DMS114 treated with DMSO at 0.1 percent for 48 hours (cell line): ENCODE measurements around the gene CALD1.

Source experiments
- DNase-seq: peaks from one replicate; lab custom pipeline; 2025; ENCODE audit not compliant: unreplicated experiment; lab: John Stamatoyannopoulos, UW

Gene CALD1

GRCh38 chr7:134993877-134994456 is 214.5 kb downstream of the CALD1 start:
- no peak for DNase-seq

GRCh38 chr7:134995239-134996096 is 216.0 kb downstream of the CALD1 start:
- no peak for DNase-seq

GRCh38 chr7:134996097-134996550 is 216.7 kb downstream of the CALD1 start:
- DNase-seq: no peak

- DNase-seq: no peak
These were observed 217.9 kb downstream of the CALD1 start for GRCh38 chr7:134997214-134997885.

GRCh38 chr7:134999136-134999535 is 219.7 kb downstream of the CALD1 start:
- DNase-seq: no peak

GRCh38 chr7:135001390-135002165 is 222.1 kb downstream of the CALD1 start:
- DNase-seq: no peak

GRCh38 chr7:135012229-135012628 is 232.8 kb downstream of the CALD1 start:
- no peak for DNase-seq
